Gastrocnemius medialis (tissue), 4 donors: ENCODE measurements around the gene SLC7A11. TPM values are rescaled to one million over a fixed set of nuclear protein-coding genes. Genes with fewer than 3 reads are reported as not detected.

ENCODE experiments used
- ATAC-seq, 2 donors: fragments of 150-250 bp; one replicate each; pipeline ENCODE4 v1.9.1; 2016
- DNase-seq, 2 donors: peaks; one replicate each; pipeline ENCODE4 v3.0.0-alpha.2; 2019
- H3K27ac ChIP-seq, 4 donors: fragments of 200-600 bp; sonication (generic); 1 replicate in 1 of 4; 2 replicates in 3 of 4; pipeline ENCODE4 v1.5.1; 2016 to 2018; ENCODE audit warnings: mild to moderate bottlenecking in 2 of 4, moderate library complexity in 1 of 4
- H3K27me3 ChIP-seq, 3 donors: fragments of 200-600 bp; sonication (generic) in 2 of 3; 1 replicate in 1 of 3; 2 replicates in 2 of 3; pipeline versions ENCODE4 v1.5.1 to v1.6.0; 2016 to 2019; ENCODE audit warnings: mild to moderate bottlenecking in 1 of 3, moderate library complexity in 1 of 3
- H3K36me3 ChIP-seq, 2 donors: fragments of 200-600 bp; sonication (generic) in 1 of 2; one replicate each; pipeline ENCODE4 v1.5.1; 2017 to 2018
- H3K4me1 ChIP-seq, 2 donors: fragments of 200-600 bp; sonication (generic) in 1 of 2; one replicate each; pipeline ENCODE4 v1.5.1; 2016 to 2017; ENCODE audit warnings: mild to moderate bottlenecking in 2 of 2
- H3K4me3 ChIP-seq, 4 donors: fragments of 200-600 bp; sonication (generic) in 3 of 4; 1 replicate in 1 of 4; 2 replicates in 3 of 4; pipeline ENCODE4 v1.5.1; 2016 to 2019; ENCODE audit warnings: mild to moderate bottlenecking in 2 of 4
- H3K9me3 ChIP-seq, 3 donors: fragments of 200-600 bp; sonication (generic) in 2 of 3; 1 replicate in 1 of 3; 2 replicates in 2 of 3; pipeline ENCODE4 v1.5.1; 2016 to 2019
- CTCF ChIP-seq, 5 experiments: fragments of 450-650 bp in 3 of 5; fragments of 200-600 bp in 2 of 5; sonication (generic) in 2 of 5; IDR thresholded peaks in 4 of 5; conservative IDR thresholded peaks in 1 of 5; 1 replicate in 4 of 5; 2 replicates in 1 of 5; pipeline ENCODE4 v1.5.1; 2016 to 2019; ENCODE audit warnings: antibody characterized with exemption in 5 of 5, mild to moderate bottlenecking in 3 of 5, moderate library complexity in 3 of 5
- POLR2A ChIP-seq, 2 donors: fragments of 450-650 bp; IDR thresholded peaks; one replicate each; pipeline ENCODE4 v1.6.1; 2017; ENCODE audit warnings: antibody characterized with exemption in 2 of 2, mild to moderate bottlenecking in 2 of 2, moderate library complexity in 2 of 2
- in situ Hi-C, 4 donors: fragments of 200-750 bp; cut with MboI; loops; one replicate each; pipeline versions ENCODE4 v1.15.0 to v1.8.0; 2017; ENCODE audit warnings: low sequenced_read_pairs in 4 of 4
- intact Hi-C: fragments of 100-400 bp; cut with DNase I; formaldehyde crosslinking; loops from one replicate; pipeline ENCODE4 v1.15.1; 2023; ENCODE audit warnings: low total_unique reads
- total RNA-seq, 4 donors: library from RNA; depleted of rRNA; stranded (reverse); fragments of >200 nt; gene quantifications; one replicate each; pipeline versions ENCODE4 v1.1.0 to v1.2.3, GENCODE V29; 2016

Gene SLC7A11
- total RNA-seq, 4 donors from 2014 or later: 0.10 to 0.11 TPM; not detected in 2

- Histone ChIP-seq H3K36me3 (no peaks in the 10 kb centered on the region), H3K27ac (no peak overlapping the region), H3K4me1 (no peaks in the 10 kb centered on the region), H3K4me3 (no peak overlapping the region), H3K9me3 (no peaks in the 10 kb centered on the region), H3K27me3 (no peaks in the 10 kb centered on the region)
- TF ChIP-seq CTCF (IDR thresholded peaks at IDR 0.05 in 4 of 5, conservative IDR thresholded peaks at IDR 0.05 in 1 of 5): no peak
- no peak for TF ChIP-seq POLR2A (IDR thresholded peaks at IDR 0.05)
- ATAC-seq (no peak), DNase-seq (no peak)
- intact Hi-C loops: no loop called here
- in situ Hi-C loops: no loop called here
Observed at GRCh38 chr4:138230048-138230447, 12.1 kb downstream of the SLC7A11 start.

DNA sequence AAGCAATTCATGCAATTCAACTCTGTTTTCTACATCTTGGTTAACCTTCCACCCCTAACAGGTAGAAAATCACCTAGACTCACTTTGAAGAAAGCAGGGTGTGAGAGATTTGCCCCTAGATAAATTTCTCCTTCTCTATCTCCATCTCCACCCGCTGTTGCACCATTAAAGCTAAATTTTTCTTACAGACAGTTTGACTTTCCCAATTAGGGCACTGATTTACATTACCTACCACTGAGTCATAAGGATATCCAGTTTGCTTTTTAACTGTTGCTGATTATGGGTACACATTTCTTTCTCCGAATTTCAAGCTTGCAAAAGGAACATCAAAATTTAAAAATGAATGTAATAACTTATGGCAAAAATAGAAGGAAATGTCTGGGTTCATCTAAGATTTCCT is 13.0 kb downstream of the SLC7A11 start:
- H3K27ac ChIP-seq: no peak overlapping the region
- DNase-seq: no peak
- no peak for ATAC-seq
- no peak for TF ChIP-seq CTCF (IDR thresholded peaks at IDR 0.05 in 4 of 5, conservative IDR thresholded peaks at IDR 0.05 in 1 of 5)
- TF ChIP-seq POLR2A (IDR thresholded peaks at IDR 0.05): no peak
- intact Hi-C loops: no loop called here
- H3K4me1 ChIP-seq: no peaks in the 10 kb centered on the region
- no peaks in the 10 kb centered on the region for H3K36me3 ChIP-seq
- in situ Hi-C loops: no loop called here
- H3K9me3 ChIP-seq: no peaks in the 10 kb centered on the region
- H3K27me3 ChIP-seq: no peaks in the 10 kb centered on the region
- no peak overlapping the region for H3K4me3 ChIP-seq

DNA sequence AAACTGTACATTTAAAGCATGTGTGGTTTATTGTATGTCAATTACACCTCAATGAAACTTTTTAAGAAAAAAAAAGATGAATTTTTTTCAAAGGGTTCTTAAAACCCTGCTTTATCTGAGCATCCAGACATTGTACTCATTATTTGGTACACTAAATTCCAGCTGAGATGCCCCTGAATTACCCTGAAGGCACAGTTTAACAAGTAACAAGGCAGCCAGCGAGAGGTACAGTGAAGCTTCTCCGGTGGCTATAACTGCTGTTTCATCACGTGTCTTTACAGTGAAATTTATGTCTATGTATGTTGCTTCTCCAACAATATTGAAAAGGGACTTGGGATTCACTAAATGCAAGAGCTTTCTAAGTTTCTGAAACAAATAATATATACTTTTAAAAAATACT is 15.8 kb downstream of the SLC7A11 start:
- Histone ChIP-seq H3K27ac (no peak overlapping the region), H3K27me3 (no peaks in the 10 kb centered on the region), H3K4me3 (no peak overlapping the region), H3K4me1 (no peaks in the 10 kb centered on the region), H3K36me3 (no peaks in the 10 kb centered on the region), H3K9me3 (no peaks in the 10 kb centered on the region)
- TF ChIP-seq POLR2A (IDR thresholded peaks at IDR 0.05) (no peak), CTCF (IDR thresholded peaks at IDR 0.05 in 4 of 5, conservative IDR thresholded peaks at IDR 0.05 in 1 of 5) (no peak)
- no peak for ATAC-seq
- intact Hi-C loops (no loop called here), in situ Hi-C loops (no loop called here)
- no peak for DNase-seq

DNA sequence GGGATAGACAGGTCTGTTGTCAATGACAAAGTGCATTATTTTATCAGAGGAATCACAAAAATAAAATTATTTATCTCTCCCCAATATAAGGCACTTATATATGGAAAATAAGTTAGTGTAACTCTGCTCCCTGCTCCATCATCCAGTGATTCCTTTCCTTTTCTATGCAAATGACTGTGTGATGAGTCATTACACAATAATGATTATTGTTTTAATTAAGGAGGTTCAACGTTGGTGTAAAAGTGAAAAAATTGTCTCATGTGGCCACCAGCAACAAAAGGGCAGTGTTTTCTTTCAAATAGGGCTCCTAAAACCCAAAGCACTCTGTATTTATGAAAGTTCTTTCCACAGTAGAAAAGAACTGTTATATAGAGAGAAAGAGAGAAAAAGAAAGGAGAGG is 16.7 kb downstream of the SLC7A11 start:
- Histone ChIP-seq H3K27me3 (no peaks in the 10 kb centered on the region), H3K27ac (no peak overlapping the region), H3K4me1 (no peaks in the 10 kb centered on the region), H3K36me3 (no peaks in the 10 kb centered on the region), H3K9me3 (no peaks in the 10 kb centered on the region), H3K4me3 (no peak overlapping the region)
- in situ Hi-C loops (no loop called here), intact Hi-C loops (no loop called here)
- TF ChIP-seq CTCF (IDR thresholded peaks at IDR 0.05 in 4 of 5, conservative IDR thresholded peaks at IDR 0.05 in 1 of 5): no peak
- no peak for TF ChIP-seq POLR2A (IDR thresholded peaks at IDR 0.05)
- no peak for ATAC-seq
- DNase-seq: no peak

GRCh38 chr4:138224614-138225013 is 17.5 kb downstream of the SLC7A11 start:
- intact Hi-C loops: no loop called here
- Histone ChIP-seq H3K36me3 (no peaks in the 10 kb centered on the region), H3K27me3 (no peaks in the 10 kb centered on the region), H3K27ac (no peak overlapping the region), H3K4me3 (no peak overlapping the region), H3K9me3 (no peaks in the 10 kb centered on the region), H3K4me1 (no peaks in the 10 kb centered on the region)
- in situ Hi-C loops: no loop called here
- no peak for ATAC-seq
- TF ChIP-seq CTCF (IDR thresholded peaks at IDR 0.05 in 4 of 5, conservative IDR thresholded peaks at IDR 0.05 in 1 of 5): no peak
- no peak for TF ChIP-seq POLR2A (IDR thresholded peaks at IDR 0.05)
- DNase-seq: no peak
